UCSD-AML1 (cell line): ENCODE data around the gene CIDEB.

Experiments
- DNase-seq: peaks from one replicate; lab custom pipeline; 2025; ENCODE audit not compliant: unreplicated experiment; lab: John Stamatoyannopoulos, UW

Gene CIDEB

GRCh38 chr14:24291446-24292117 is 16.2 kb downstream of the CIDEB start:
- no peak for DNase-seq

GRCh38 chr14:24290746-24291145 is 17.0 kb downstream of the CIDEB start:
- no peak for DNase-seq

- DNase-seq, result no peak
Observed at GRCh38 chr14:24289649-24290280, 18.0 kb downstream of the CIDEB start.

GRCh38 chr14:24286996-24287395 is 20.8 kb downstream of the CIDEB start:
- DNase-seq, result no peak

GRCh38 chr14:24285351-24285750 is 22.4 kb downstream of the CIDEB start:
- DNase-seq, result no peak

GRCh38 chr14:24284501-24285035 is 23.2 kb downstream of the CIDEB start:
- no peak for DNase-seq

- no peak for DNase-seq
Observed at GRCh38 chr14:24283796-24284460, 23.8 kb downstream of the CIDEB start.

- DNase-seq, result no peak
Observed at GRCh38 chr14:24282736-24283135, 25.0 kb downstream of the CIDEB start.

GRCh38 chr14:24281636-24282035 is 26.1 kb downstream of the CIDEB start:
- DNase-seq, result no peak

- DNase-seq, result no peak
Observed at GRCh38 chr14:24280797-24281460, 26.8 kb downstream of the CIDEB start.

GRCh38 chr14:24279301-24280186 is 28.2 kb downstream of the CIDEB start:
- peak; percentile 48 for DNase-seq

GRCh38 chr14:24278424-24278823 is 29.4 kb downstream of the CIDEB start:
- no peak for DNase-seq

GRCh38 chr14:24277606-24278321 is 30.0 kb downstream of the CIDEB start:
- DNase-seq, result peak; percentile 67

- no peak for DNase-seq
Observed at GRCh38 chr14:24277071-24277470, 30.7 kb downstream of the CIDEB start.

GRCh38 chr14:24274101-24274543 is 33.7 kb downstream of the CIDEB start:
- no peak for DNase-seq

- DNase-seq, result no peak
Observed at GRCh38 chr14:24273422-24273998, 34.3 kb downstream of the CIDEB start.

GRCh38 chr14:24272467-24272866 is 35.3 kb downstream of the CIDEB start:
- no peak for DNase-seq

GRCh38 chr14:24271834-24272263 is 35.9 kb downstream of the CIDEB start:
- no peak for DNase-seq

GRCh38 chr14:24271134-24271833 is 36.5 kb downstream of the CIDEB start, which contains the start of gene RABGGTA:
RABGGTA (minus strand) TSS chr14:24271597; CDS start chr14:24271115, 482 bp downstream.
- DNase-seq, result peak; percentile 89
